ENCODE results near the gene SUV39H2.
A peak's percentile ranks its signal among the peaks of the same experiment; 100 is the strongest.
"Not testable (repeated sequence)": the region's sequence is repeated elsewhere in the genome, so short reads cannot be mapped to it uniquely, and the experiment has no call there.

The SUV39H2 gene

DNA sequence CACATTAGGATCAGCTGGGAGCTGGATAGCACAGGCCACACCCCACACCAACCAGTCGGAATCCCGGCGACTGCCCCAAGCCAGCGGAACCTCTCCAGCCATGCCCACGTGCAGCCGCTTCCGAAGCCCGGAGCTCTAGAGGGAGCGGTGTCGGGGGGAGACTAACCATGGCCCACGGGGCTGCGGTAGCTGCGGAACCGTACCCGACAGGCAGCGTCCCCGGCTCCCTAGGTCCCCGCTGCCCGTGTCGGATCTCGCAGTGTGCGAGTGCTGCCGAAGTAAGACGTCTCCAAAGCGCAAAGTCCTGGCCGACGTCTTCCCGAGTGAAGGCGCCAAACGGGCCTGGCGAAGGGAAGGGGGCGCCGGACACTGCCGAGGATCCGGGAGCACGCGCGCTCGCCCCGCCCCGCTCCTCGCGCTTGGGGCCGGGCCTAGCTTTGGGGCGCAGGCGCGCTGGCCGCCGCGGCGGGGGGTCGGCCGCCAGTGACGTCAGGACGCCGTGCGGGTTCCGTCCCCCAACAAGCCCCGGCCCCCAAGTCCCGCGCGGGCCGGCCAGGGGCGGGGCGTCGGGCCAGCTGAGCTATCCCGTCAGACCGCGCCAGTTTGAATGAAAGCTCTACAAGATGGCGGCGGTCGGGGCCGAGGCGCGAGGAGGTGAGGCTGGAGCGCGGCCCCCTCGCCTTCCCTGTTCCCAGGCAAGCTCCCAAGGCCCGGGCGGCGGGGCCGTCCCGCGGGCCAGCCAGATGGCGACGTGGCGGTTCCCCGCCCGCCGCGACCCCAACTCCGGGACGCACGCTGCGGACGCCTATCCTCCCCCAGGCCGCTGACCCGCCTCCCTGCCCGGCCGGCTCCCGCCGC lies at the start of gene SUV39H2:
Gene SUV39H2 (plus strand): TSS at position 601 of the 858 bp plus-strand sequence. CDS start 23 bp downstream, at position 624.
- DNase-seq, result peak; percentile 45 to 97 (median 89)

GRCh38 chr10:14833106-14833505 lies 45.6 kb upstream of the SUV39H2 start:
- no peak for DNase-seq

DNA sequence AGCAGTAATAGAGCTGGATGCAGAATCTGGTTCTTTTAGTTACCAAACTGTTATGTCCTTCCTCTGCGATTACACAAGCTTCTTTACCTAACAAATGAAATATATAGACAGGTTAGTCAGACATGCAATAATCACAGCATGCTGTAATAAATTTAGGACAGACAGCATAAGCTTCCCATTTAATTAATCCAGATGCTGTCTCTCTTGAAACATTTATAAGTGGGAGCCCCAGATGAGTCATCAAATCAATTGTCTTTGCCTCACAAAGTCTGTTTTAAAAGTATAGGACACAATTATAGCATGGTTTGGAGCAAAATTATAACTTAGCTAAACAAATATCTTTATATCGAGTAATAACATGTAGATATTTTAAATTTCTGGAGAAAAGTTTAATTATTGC lies 42.5 kb upstream of the SUV39H2 start:
- no peak for DNase-seq

DNA sequence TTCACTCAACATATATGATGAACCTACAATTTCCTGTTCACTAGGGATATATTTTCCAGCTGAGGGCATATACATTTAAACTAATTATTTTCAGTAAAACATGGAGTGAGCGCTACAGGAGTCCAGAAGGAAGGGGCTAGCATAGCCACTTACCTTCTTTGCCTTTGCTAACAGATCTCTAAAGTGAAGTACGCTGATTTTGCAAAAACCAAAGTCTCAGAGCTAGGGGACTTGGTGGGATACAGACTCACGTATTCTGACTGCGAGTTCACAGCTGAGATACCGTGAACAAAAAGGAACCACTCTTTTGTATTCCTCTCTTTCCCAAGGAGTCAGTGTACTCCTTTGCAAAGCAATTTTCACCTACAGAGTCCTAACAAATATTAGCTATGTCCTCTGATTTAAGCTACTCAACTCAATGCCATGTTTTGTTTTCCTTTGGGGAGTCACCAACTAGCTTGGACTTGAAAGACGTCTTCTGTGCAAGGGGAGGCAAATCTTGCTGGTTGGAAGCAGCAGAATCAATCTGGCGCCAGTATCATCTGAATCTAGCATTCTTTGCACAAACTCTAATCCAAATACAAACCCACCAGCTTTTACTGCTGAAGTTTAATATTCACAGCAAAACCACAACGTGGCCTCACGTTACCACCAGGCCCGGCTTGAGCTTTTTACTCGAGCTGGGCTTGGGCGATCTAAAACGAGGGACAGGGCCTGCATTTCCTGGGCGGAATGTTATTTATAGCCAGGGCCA lies 41.5 kb upstream of the SUV39H2 start:
- DNase-seq, result peak in 1 of 56 donors; percentile 41

DNA sequence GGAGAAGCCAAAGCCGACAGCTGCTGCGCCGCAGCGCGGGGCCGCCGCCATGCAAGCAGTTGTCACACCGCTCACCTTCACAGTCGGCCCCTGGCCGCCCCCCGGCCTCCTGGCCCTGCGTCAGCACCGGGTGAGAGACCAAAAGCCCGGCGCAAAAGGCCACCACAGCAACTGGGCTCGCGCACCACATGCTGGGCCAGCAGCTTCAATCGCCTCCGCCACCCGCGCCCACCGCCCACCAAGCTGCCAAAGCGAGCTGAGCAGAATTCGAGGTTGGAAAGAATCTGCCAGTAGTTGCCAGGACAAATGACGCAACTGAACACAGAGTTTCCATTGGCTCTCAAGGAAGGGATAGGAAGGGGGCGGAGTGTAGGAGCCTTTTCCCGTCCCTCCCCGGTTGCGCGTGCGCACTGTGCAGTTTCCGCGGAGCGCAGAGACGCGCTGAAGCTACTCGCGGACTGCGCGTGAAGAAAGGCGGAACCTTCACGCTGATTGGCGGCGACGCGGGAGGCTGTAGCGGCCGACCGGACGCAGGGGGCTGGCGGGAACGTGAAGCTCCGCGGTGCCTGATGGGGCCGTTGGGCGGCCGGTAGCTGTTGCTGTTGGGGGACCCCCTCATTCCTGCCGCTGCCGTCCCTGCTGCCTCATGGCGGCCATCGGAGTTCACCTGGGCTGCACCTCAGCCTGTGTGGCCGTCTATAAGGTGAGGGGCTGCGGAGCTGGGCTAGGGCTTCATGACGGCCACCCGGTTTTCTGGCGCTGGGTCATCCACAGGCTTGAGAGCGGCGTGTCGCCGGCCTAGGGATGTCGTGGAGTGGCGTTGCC lies 40.7 kb upstream of the SUV39H2 start, which contains the start of the genes CDNF, HSPA14 and MSANTD7:
Gene CDNF (minus strand): TSS at position 281 of the 825 bp plus-strand sequence. CDS start 91 bp downstream, at position 190.
Gene HSPA14 (plus strand): TSS at position 550 of the 825 bp plus-strand sequence. CDS start 97 bp downstream, at position 647.
Gene MSANTD7 (plus strand): TSS at position 550 of the 825 bp plus-strand sequence. CDS start 3,979 bp downstream, outside the sequence.
- peak; percentile 90 to 99 (median 97) for DNase-seq

GRCh38 chr10:14838582-14839304 lies 39.9 kb upstream of the SUV39H2 start:
- peak in 17 of 56 donors; percentile 4 to 47 (median 19) for DNase-seq

GRCh38 chr10:14839305-14839695 lies 39.4 kb upstream of the SUV39H2 start:
- no peak for DNase-seq

- DNase-seq, result no peak
These were observed 38.5 kb upstream of the SUV39H2 start for GRCh38 chr10:14840178-14840577.

DNA sequence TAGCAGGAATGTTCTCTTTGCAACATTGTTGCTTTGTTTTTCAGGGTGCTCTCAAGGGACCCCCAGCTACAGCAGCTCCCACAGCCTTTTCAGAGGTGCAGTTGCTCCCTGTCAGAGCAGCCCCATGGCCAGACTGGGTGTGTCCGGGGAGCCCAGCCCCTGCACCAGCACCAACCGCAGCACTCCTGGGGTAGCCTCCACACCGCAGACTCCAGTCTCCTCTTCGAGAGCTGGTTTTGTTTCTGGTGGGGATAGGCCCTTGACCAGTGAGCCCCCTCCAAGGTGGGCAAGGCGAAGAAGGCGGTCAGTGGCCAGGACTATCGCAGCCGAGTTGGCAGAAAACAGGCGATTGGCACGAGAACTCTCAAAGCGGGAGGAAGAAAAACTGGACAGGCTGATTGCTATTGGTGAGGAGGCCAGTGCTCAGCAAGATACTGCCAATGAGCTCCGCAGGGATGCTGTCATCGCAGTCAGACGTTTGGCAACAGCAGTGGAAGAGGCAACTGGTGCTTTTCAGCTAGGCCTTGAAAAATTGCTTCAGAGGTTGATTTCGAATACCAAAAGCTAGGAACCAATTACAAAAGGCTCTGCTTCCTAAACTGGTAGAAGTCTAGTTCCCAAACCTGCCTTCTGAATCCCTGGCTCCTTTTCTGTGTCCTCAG lies 35.2 kb upstream of the SUV39H2 start:
- no peak for DNase-seq

DNA sequence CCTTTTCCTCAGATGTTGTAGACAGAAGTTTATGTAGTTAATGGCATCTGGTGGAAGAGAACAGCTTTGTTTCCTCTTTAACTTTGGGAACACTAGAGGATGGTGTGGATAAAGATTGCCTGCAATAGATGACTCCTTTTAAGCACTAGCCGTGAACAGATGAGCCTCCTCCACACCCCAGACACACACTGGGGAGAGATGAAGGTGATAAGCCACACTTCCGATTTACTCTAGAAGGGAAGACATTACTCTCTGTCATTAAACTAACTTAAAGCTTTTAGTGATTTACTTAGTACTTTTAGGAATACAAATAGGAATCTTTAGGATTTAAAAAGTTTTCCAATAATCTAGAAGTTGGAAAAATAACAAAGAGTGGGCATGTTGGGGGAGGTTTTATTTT lies 33.7 kb upstream of the SUV39H2 start:
- DNase-seq, result no peak

DNA sequence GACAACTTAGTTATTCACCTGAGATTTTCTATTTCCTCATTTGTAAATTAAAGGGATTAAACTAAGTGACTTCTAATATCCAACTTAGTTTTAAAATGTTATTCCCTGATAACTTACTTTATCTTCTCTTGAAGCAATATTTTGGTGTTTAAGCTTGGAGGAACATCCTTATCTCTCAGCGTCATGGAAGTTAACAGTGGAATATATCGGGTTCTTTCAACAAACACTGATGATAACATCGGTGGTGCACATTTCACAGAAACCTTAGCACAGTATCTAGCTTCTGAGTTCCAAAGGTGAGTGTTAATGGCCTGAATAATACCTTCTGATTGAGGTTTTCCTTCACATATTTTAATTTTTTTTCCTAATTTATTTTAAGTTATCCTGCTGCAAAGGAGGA lies 26.4 kb upstream of the SUV39H2 start:
- DNase-seq, result no peak

- no peak for DNase-seq
These were observed 23.2 kb upstream of the SUV39H2 start for GRCh38 chr10:14855453-14855852.

- no peak for DNase-seq
These were observed 20.2 kb upstream of the SUV39H2 start for GRCh38 chr10:14858338-14858960.

DNA sequence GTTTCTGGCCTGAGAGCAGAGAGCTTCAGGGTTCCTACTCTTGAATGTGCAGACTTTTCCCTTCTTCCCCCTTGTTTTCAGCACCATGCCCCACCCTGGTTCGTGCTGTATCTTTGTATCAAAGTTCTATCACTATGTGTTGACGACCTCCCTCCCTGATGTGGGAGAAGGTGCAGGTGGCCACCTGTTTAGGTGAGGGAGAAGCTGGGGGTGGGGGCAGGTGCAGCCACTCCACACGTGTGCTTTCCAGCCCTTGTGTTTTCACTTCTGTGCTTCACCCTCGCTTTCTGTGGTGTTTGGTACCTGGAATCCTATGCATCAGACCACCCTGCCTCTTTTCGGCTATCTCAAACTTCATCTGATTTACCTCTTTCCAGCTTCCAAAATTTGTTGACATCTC lies 19.6 kb upstream of the SUV39H2 start:
- DNase-seq, result no peak

GRCh38 chr10:14859775-14860174 lies 18.9 kb upstream of the SUV39H2 start:
- no peak for DNase-seq

DNA sequence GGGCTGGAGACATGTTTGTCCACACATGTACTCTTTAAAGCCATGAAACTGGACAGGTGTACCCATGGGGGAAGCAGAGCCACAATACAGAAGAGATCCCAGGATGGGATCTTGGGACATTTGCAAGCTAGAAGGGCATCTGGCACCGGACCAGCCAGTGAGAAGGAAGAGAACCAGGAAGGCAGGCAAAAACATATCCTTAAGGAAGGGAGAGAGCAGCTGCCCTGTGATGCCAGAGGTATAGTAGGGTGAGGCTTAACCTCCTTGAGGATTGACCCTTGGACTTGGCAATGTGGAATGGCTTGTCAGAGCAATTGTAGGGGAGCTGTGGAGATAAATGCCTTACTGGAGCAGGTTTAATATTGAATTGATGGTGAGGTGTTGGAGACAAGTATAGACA lies 17.9 kb upstream of the SUV39H2 start:
- no peak for DNase-seq

DNA sequence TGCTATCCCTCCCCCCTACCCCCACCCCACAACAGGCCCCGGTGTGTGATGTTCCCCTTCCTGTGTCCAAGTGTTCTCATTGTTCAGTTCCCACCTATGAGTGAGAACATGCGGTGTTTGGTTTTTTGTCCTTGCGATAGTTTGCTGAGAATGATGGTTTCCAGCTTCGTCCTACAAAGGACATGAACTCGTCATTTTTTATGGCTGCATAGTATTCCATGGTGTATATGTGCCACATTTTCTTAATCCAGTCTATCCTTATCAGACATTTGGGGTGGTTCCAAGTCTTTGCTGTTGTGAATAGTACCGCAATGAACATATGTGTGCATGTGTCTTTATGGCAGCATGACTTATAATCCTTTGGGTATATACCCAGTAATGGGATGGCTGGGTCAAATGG lies 14.2 kb upstream of the SUV39H2 start:
- not testable (repeated sequence) for DNase-seq

GRCh38 chr10:14864871-14865270 lies 13.8 kb upstream of the SUV39H2 start:
- not testable (repeated sequence) for DNase-seq

GRCh38 chr10:14873090-14873760 lies 5.4 kb upstream of the SUV39H2 start:
- no peak for DNase-seq

Measured in amygdala (tissue), 56 donors.